GM19397 (cell line): ENCODE data around the gene TRIM24.

Experiments used
- ATAC-seq: cut with Tn5 transposase; IDR thresholded peaks from one replicate; pipeline ENCODE4 v1.9.1; 2021; ENCODE audit warnings: mild to moderate bottlenecking, moderate library complexity; ENCODE audit not compliant: unreplicated experiment

The TRIM24 gene

GRCh38 chr7:138568655-138569054 is 108.6 kb downstream of the TRIM24 start:
- no peak for ATAC-seq

DNA sequence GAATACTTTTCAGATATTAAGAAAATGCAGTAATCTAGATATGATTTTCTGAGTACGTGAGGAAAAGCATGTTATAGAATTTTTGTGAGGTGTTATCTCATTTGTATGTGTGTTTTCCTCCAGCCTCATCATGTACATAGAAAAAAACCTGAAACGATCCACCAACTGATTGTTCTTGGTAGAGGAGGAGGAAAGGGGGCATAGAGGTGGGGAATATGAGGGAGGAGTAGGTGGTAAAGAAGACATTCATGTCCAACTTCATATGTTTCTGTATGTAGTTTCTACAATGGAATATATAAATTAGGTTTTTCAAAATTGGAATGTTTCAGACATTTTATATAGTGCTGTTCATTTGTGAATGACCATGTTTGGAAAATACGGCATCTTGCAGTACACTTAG is 109.4 kb downstream of the TRIM24 start:
- no peak for ATAC-seq

GRCh38 chr7:138570715-138571114 is 110.7 kb downstream of the TRIM24 start:
- ATAC-seq = no peak

DNA sequence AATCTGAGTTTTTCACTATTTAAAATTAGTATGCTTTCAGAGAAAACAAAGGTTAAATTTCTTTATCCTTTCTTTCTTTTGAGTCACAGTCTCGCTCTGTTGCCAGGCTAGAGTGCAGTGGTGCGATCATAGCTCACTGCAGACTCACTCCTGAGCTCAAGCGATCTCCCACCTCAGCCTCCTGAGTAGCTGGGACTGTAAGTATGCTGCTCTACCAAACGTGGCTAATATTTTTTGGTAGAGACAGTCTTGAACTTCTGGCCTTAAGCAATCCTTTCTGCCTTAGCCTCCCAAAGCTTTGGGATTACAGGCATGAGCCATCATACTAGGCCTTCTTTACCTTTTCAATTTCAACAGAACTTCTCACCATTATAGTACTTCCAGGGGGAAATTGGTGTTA is 113.7 kb downstream of the TRIM24 start:
- no peak for ATAC-seq

DNA sequence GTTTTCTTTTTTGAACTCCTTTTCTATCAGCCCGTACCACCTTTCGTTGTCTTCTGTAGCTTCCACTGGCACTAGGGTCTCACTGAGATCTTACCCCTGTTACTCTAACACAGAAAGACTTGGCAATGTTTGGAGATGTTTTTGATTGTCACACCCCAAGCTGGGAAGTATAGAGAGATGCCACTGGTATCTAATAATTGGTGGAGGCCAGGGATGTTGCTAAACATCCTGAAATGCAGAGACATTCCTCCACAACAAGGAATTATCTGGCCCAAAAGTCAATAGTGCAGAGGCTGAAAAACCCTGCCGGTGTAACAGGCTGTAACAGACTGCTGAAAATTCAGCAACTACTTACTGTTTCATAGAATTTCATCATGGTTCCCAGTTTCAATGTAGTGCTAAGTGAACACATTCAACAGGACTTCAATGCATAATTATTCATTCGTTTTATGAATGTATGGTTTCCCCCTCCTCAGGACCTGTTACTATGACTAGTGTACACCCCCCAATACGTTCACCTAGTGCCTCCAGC is 115.9 kb downstream of the TRIM24 start:
- ATAC-seq = no peak

GRCh38 chr7:138579136-138579535 is 119.1 kb downstream of the TRIM24 start:
- no peak for ATAC-seq

GRCh38 chr7:138579671-138580070 is 119.6 kb downstream of the TRIM24 start:
- ATAC-seq = no peak

- ATAC-seq = no peak
These were observed 121.0 kb downstream of the TRIM24 start for GRCh38 chr7:138581065-138581464.

DNA sequence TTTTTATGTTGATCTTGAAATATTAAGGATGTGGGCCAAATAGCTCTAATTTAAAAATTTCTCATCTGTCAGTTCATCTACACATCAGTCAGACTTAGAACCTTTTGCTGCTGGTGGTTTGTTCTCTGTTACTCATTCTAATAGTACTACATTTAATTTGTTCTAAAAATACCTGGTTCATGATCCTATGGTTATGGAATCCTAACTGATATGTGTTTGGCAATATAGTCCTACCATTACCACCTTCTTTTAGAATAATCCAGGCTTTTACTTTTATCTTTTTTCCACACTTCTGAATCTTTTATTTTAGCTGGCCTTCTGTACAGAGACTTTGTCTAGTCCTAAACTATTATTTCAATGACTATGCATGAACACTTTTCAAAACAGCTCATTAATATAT is 124.2 kb downstream of the TRIM24 start:
- no peak for ATAC-seq

- ATAC-seq = no peak
These were observed 124.6 kb downstream of the TRIM24 start for GRCh38 chr7:138584696-138585095.

GRCh38 chr7:138585283-138585993 is 125.4 kb downstream of the TRIM24 start:
- ATAC-seq = no peak

DNA sequence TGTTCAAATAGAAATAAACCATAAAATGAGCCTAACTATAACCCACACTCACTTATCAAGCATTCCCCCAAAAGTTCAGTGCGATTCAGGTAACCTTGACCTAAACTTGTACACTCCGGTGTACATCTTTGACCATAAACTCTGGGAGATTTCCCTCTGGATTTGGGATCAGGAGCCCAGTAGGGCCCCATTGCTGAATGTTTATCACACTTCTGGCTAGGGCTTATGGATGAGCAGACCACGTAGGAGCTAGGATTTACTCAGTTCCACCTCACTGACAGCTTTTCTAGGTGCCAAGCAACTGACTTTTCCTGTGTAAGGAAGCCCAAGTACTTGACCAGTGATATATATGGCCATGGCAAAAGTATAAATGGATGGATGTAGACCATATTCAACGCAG is 127.4 kb downstream of the TRIM24 start:
- ATAC-seq = no peak

- ATAC-seq = no peak
These were observed 128.9 kb downstream of the TRIM24 start for GRCh38 chr7:138588986-138589385.

- no peak for ATAC-seq
These were observed 130.1 kb downstream of the TRIM24 start for GRCh38 chr7:138590154-138590553.

DNA sequence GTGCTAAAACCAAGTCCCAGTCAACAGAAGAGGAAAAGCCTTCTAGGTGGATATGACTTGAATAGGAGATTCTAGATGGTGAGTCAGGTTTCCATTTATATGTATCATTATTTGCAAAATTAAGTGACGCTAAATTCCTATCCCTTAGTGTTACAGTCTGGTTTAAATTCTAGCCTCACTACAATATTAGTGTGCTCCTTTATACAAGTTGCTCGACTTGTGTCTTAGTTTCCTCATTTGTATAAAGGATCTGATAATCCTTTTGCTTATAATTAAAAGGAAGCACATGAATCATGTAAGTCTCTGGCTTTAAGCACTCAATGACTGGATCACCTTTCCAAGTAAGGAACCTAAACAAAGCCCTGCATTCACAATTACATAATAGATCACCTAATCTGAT is 135.4 kb downstream of the TRIM24 start:
- no peak for ATAC-seq

DNA sequence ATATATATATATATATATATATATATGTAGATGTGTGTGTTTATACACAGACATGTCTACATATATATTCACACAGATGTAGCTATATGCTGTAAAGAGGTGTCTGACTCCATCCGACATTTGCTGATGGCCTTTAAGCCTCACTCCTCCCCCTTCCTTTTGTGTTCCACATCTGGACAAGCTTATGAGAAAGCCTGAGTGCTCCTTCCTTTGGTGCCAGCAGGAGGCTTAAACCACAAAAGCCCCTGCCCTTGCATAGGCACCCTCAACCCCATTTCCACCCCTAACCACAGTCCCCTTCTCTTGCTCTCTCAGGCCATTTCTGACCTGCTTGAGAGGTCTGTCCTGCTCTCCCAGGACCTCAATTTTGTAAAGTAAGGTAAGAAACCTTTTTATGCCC is 142.4 kb downstream of the TRIM24 start:
- no peak for ATAC-seq

GRCh38 chr7:138603549-138604318 is 143.7 kb downstream of the TRIM24 start:
- no peak for ATAC-seq

DNA sequence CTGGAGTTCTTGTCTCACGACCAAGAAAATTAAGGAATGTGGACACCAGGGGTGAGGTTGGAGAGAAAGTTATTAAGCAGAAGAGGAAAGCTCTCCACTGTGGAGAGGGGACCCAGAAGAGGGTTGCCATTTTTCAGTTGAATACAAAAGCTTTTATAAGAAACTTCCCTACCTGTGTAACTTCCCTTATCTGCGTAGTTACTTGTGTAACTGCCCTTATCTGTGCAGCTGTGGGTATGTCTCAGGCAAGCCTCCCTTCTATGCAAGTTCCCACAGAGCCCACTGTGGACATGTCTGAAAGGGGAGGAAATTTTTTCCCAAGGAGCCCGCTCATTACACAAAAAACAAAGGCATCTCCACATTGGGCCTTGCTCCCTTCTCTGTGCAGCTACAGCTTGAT is 146.2 kb downstream of the TRIM24 start:
- ATAC-seq = no peak

DNA sequence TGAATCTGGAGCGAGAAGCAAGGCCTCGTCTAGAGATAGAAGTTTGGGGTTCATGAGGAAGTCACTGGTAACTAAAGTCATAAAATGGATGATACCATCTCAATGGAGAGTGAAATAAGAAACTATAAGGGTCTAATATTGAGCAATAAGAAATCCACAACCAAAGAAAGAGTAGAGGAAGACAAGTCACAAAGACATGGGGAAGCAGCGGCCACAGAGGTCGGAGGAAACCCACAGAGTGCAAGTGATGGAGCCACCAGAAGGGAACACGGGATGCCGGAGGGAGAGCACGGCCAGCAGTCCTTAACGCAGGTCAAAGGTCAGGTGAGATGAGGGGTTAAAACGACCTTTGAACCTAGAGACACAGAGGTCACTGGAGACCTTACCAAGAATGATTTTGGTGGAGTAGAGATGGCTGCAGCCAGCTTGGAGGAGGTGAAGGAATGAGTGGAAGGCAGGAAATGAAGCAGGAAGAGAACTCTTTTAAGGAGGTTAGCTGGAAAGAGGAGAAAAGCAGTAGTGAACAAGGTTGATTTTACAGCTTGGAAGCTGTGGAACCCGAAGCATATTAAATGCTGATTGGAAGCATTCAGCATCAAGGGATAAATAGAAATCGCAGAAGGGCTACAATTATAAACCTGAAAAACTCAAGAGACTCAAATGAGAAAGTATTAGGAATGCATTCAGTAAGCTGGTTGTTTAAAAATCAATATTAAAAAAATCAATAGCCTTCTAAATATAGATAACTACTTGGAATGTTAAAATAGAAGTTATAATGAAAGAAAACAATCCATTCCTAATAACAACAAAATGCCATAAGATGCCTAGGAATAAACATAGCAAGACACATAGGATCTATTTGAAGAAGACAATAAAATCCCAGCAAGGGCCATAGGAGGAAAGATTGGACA is 147.4 kb downstream of the TRIM24 start:
- no peak for ATAC-seq

DNA sequence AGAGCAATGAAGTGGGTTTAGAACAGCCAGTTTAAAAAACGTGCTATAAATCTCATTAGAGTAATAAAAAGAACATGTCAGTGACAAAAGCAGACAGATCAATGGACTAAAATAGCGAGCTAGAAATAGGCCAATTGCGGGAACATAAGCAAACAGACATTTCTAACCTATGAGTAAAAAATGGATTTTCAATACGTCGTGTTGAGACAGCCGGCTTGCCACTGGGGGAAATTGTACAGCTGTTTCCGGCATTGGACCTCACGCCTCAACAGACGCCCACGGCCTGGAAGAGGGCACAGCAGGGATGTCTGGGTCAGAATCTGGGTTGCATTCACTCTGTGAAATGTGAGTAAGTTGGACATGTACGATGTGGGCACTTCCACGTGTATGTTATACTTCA is 148.2 kb downstream of the TRIM24 start:
- no peak for ATAC-seq

GRCh38 chr7:138610671-138611170 is 150.7 kb downstream of the TRIM24 start:
- no peak for ATAC-seq
